Measurements from ENCODE around the gene UNK.

Gene UNK

GRCh38 chr17:75762513-75763268, 21.9 kb upstream of the UNK start:
- H3K27ac ChIP-seq (ENCODE audit: insufficient read depth, low read length, poor library complexity, severe bottlenecking), result no peak overlapping the region
- no peaks in the 10 kb centered on the region for H3K36me3 ChIP-seq (ENCODE audit: control insufficient read depth, insufficient read depth, low read length)

GRCh38 chr17:75763269-75763607, 21.4 kb upstream of the UNK start:
- Histone ChIP-seq H3K27ac (ENCODE audit: insufficient read depth, low read length, poor library complexity, severe bottlenecking) (no peak overlapping the region), H3K36me3 (ENCODE audit: control insufficient read depth, insufficient read depth, low read length) (no peaks in the 10 kb centered on the region), H3K4me1 (ENCODE audit: control insufficient read depth, insufficient read depth, low read length, poor library complexity, severe bottlenecking) (peaks cover 11% of the 10 kb centered on the region), H3K9me3 (ENCODE audit: control insufficient read depth, low read length) (no peaks in the 10 kb centered on the region), H3K27me3 (replicated peaks; ENCODE audit: control insufficient read depth, insufficient read depth, low read length, poor library complexity, severe bottlenecking) (no peaks in the 10 kb centered on the region), H3K4me3 (ENCODE audit: insufficient read depth, low read depth, low read length, poor library complexity, severe bottlenecking) (no peak overlapping the region)
- DNase-seq, result no peak

More at GRCh38 chr17:75762513-75763268, 21.9 kb upstream of the UNK start:
- no peak for DNase-seq
- Histone ChIP-seq H3K4me3 (ENCODE audit: insufficient read depth, low read depth, low read length, poor library complexity, severe bottlenecking) (no peak overlapping the region), H3K4me1 (ENCODE audit: control insufficient read depth, insufficient read depth, low read length, poor library complexity, severe bottlenecking) (peaks cover 11% of the 10 kb centered on the region), H3K27me3 (replicated peaks; ENCODE audit: control insufficient read depth, insufficient read depth, low read length, poor library complexity, severe bottlenecking) (no peaks in the 10 kb centered on the region), H3K9me3 (ENCODE audit: control insufficient read depth, low read length) (no peaks in the 10 kb centered on the region)

GRCh38 chr17:75763613-75764416, 20.8 kb upstream of the UNK start:
- peak overlapping the region; percentile 55 for H3K27ac ChIP-seq (ENCODE audit: insufficient read depth, low read length, poor library complexity, severe bottlenecking)
- DNase-seq, result no peak
- H3K27me3 ChIP-seq (replicated peaks; ENCODE audit: control insufficient read depth, insufficient read depth, low read length, poor library complexity, severe bottlenecking), result no peaks in the 10 kb centered on the region
- no peaks in the 10 kb centered on the region for H3K36me3 ChIP-seq (ENCODE audit: control insufficient read depth, insufficient read depth, low read length)
- no peaks in the 10 kb centered on the region for H3K9me3 ChIP-seq (ENCODE audit: control insufficient read depth, low read length)
- peaks cover 11% of the 10 kb centered on the region for H3K4me1 ChIP-seq (ENCODE audit: control insufficient read depth, insufficient read depth, low read length, poor library complexity, severe bottlenecking)
- H3K4me3 ChIP-seq (ENCODE audit: insufficient read depth, low read depth, low read length, poor library complexity, severe bottlenecking), result peak overlapping the region; percentile 86

GRCh38 chr17:75764417-75764710, 20.2 kb upstream of the UNK start:
- Histone ChIP-seq H3K27me3 (replicated peaks; ENCODE audit: control insufficient read depth, insufficient read depth, low read length, poor library complexity, severe bottlenecking) (no peaks in the 10 kb centered on the region), H3K27ac (ENCODE audit: insufficient read depth, low read length, poor library complexity, severe bottlenecking) (peak overlapping the region; percentile 55), H3K36me3 (ENCODE audit: control insufficient read depth, insufficient read depth, low read length) (no peaks in the 10 kb centered on the region), H3K4me3 (ENCODE audit: insufficient read depth, low read depth, low read length, poor library complexity, severe bottlenecking) (peak overlapping the region; percentile 86), H3K4me1 (ENCODE audit: control insufficient read depth, insufficient read depth, low read length, poor library complexity, severe bottlenecking) (peaks cover 11% of the 10 kb centered on the region), H3K9me3 (ENCODE audit: control insufficient read depth, low read length) (no peaks in the 10 kb centered on the region)
- no peak for DNase-seq

GRCh38 chr17:75764711-75765421, 19.7 kb upstream of the UNK start, which contains the start of gene GALK1:
GALK1 (minus strand) TSS chr17:75765192; CDS start chr17:75765136, 56 bp downstream.
- Histone ChIP-seq H3K27me3 (replicated peaks; ENCODE audit: control insufficient read depth, insufficient read depth, low read length, poor library complexity, severe bottlenecking) (no peaks in the 10 kb centered on the region), H3K36me3 (ENCODE audit: control insufficient read depth, insufficient read depth, low read length) (no peaks in the 10 kb centered on the region), H3K27ac (ENCODE audit: insufficient read depth, low read length, poor library complexity, severe bottlenecking) (peak within 1 kb of the TSS; percentile 55), H3K4me1 (ENCODE audit: control insufficient read depth, insufficient read depth, low read length, poor library complexity, severe bottlenecking) (peaks cover 11% of the 10 kb centered on the region), H3K4me3 (ENCODE audit: insufficient read depth, low read depth, low read length, poor library complexity, severe bottlenecking) (peak within 1 kb of the TSS; percentile 86), H3K9me3 (ENCODE audit: control insufficient read depth, low read length) (no peaks in the 10 kb centered on the region)
- peak; percentile 53 to 68 (median 55) for DNase-seq

- Histone ChIP-seq H3K4me3 (ENCODE audit: insufficient read depth, low read depth, low read length, poor library complexity, severe bottlenecking) (no peak overlapping the region), H3K27ac (ENCODE audit: insufficient read depth, low read length, poor library complexity, severe bottlenecking) (no peak overlapping the region)
- no peak for DNase-seq
These were observed 18.6 kb upstream of the UNK start for GRCh38 chr17:75765981-75766380.

GRCh38 chr17:75767881-75768280, 16.7 kb upstream of the UNK start:
- Histone ChIP-seq H3K9me3 (ENCODE audit: control insufficient read depth, low read length) (no peaks in the 10 kb centered on the region), H3K27me3 (replicated peaks; ENCODE audit: control insufficient read depth, insufficient read depth, low read length, poor library complexity, severe bottlenecking) (no peaks in the 10 kb centered on the region), H3K36me3 (ENCODE audit: control insufficient read depth, insufficient read depth, low read length) (no peaks in the 10 kb centered on the region), H3K27ac (ENCODE audit: insufficient read depth, low read length, poor library complexity, severe bottlenecking) (no peak overlapping the region), H3K4me3 (ENCODE audit: insufficient read depth, low read depth, low read length, poor library complexity, severe bottlenecking) (no peak overlapping the region), H3K4me1 (ENCODE audit: control insufficient read depth, insufficient read depth, low read length, poor library complexity, severe bottlenecking) (peaks cover 11% of the 10 kb centered on the region)
- no peak for DNase-seq

More at GRCh38 chr17:75765981-75766380, 18.6 kb upstream of the UNK start:
- Histone ChIP-seq H3K36me3 (ENCODE audit: control insufficient read depth, insufficient read depth, low read length) (no peaks in the 10 kb centered on the region), H3K9me3 (ENCODE audit: control insufficient read depth, low read length) (no peaks in the 10 kb centered on the region), H3K27me3 (replicated peaks; ENCODE audit: control insufficient read depth, insufficient read depth, low read length, poor library complexity, severe bottlenecking) (no peaks in the 10 kb centered on the region), H3K4me1 (ENCODE audit: control insufficient read depth, insufficient read depth, low read length, poor library complexity, severe bottlenecking) (peaks cover 11% of the 10 kb centered on the region)

GRCh38 chr17:75769536-75769935, 15.1 kb upstream of the UNK start:
- Histone ChIP-seq H3K4me1 (ENCODE audit: control insufficient read depth, insufficient read depth, low read length, poor library complexity, severe bottlenecking) (peaks cover 3% of the 10 kb centered on the region), H3K9me3 (ENCODE audit: control insufficient read depth, low read length) (no peaks in the 10 kb centered on the region), H3K36me3 (ENCODE audit: control insufficient read depth, insufficient read depth, low read length) (peaks cover under 1% of the 10 kb centered on the region), H3K4me3 (ENCODE audit: insufficient read depth, low read depth, low read length, poor library complexity, severe bottlenecking) (no peak overlapping the region), H3K27me3 (replicated peaks; ENCODE audit: control insufficient read depth, insufficient read depth, low read length, poor library complexity, severe bottlenecking) (no peaks in the 10 kb centered on the region), H3K27ac (ENCODE audit: insufficient read depth, low read length, poor library complexity, severe bottlenecking) (no peak overlapping the region)
- no peak for DNase-seq

- Histone ChIP-seq H3K27ac (ENCODE audit: insufficient read depth, low read length, poor library complexity, severe bottlenecking) (no peak overlapping the region), H3K27me3 (replicated peaks; ENCODE audit: control insufficient read depth, insufficient read depth, low read length, poor library complexity, severe bottlenecking) (no peaks in the 10 kb centered on the region), H3K4me3 (ENCODE audit: insufficient read depth, low read depth, low read length, poor library complexity, severe bottlenecking) (no peak overlapping the region), H3K4me1 (ENCODE audit: control insufficient read depth, insufficient read depth, low read length, poor library complexity, severe bottlenecking) (peaks cover 3% of the 10 kb centered on the region), H3K9me3 (ENCODE audit: control insufficient read depth, low read length) (no peaks in the 10 kb centered on the region), H3K36me3 (ENCODE audit: control insufficient read depth, insufficient read depth, low read length) (peaks cover 4% of the 10 kb centered on the region)
- DNase-seq, result no peak
These were observed 13.0 kb upstream of the UNK start for GRCh38 chr17:75771334-75772281.

Measured in effector memory CD4-positive, alpha-beta T cell (primary cell).